HG03565 (cell line): ENCODE results near the gene IKBKG.
A peak's percentile ranks its signal among the peaks of the same experiment; 100 is the strongest.
"Not testable (repeated sequence)": the region's sequence is repeated elsewhere in the genome, so short reads cannot be mapped to it uniquely, and the experiment has no call there.

ENCODE experiments used
- ATAC-seq: cut with Tn5 transposase; IDR thresholded peaks from one replicate; pipeline ENCODE4 v1.9.1; 2021; ENCODE audit warnings: mild to moderate bottlenecking, moderate library complexity; ENCODE audit not compliant: unreplicated experiment

IKBKG gene

DNA sequence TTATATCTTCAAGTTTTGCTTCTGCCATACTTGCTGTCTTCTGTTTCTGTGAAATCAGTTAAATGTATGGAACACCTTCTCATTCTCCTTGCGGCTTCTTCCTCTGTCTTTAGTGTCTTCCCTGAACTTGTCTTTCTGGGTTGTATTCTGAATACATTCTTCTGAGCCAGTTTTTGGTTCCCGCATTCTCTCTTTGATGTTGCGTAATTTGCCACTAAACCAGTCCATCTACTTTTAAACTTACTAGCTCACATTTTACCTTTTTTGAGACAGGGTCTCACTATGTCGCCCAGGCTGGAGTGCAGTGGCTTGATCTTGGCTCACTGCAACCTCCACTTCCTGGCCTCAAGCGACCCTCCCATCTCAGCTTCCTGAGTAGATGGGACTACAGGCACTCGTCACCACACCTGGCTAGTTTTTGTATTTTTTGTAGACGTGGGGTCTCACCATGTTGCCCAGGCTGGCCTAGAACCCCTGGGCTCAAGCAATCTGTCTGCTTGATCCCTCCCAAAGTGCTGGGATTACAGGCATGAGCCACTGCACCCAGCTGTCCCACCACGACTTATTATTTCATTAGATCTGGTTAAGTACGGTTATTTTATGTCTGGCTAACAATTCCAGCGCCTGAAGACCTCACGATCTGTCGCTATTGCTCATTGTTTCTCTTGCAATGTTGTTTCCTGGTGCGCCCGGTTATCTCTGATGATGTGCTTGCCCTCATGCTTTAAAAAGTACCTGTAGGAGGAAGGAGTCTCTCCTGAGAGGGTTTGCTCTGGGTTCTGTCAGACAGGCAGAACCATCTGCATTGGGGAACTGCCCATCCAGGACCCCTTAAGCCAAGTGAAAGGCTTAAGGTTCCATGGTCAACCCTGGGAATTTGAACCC lies 21.6 kb upstream of the IKBKG start:
- no peak for ATAC-seq

DNA sequence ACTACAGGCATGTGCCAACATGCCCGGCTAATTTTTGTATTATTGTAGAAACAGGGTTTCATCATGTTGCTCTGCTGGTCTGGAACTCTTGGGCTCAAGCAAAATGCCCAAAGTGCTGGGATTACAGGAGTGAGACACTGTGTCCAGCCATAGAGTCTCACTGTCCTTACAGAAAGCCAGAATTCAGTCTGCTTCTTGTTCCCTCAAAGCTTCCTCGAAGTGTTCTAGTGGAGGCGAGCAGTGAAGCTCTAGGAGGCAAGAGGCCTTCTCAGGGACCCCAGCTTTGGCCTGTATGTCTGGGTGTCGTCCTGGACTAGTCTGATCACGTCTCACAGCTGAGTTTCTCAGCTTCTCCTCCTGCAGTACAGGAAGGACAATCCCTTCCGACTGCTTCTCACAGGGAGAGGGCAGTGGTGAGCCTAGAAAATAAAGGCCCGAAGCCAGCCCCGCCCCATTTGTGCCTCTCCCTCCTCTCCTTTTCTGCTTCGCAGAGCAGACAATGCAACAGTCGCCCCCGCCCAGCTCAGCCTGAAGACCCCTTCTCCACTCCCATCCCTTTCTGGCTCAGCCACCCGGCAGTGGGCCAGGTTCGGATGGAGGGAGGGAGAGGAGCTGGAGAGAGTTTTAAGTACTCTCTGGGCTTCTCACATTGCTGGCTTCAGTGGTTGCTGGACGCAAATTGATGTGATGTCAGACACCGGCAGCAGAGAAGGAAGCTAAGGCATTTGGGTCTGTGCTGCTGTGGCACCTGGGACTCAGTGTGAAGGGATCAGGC lies 20.3 kb upstream of the IKBKG start:
- no peak for ATAC-seq

DNA sequence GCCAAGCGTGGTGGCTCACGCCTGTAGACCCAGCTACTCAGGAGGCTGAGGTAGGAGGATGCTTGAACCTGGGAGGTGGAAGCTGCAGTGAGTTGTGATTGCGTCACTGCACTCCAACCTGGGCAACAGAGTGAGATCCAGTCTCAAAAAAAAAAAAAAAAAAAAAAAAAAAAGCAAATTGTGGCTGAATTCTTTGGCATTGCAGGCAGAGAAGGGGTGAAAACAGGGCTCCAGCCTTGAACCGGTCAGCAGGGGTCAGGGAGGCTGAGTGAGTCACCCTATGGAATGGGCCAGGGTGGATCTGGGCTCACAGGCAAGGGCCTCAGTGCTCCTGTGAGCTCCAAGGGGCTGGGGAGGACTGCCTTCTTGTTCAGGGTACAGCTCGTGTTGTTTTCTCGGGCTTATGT lies 18.2 kb upstream of the IKBKG start:
- ATAC-seq: no peak

DNA sequence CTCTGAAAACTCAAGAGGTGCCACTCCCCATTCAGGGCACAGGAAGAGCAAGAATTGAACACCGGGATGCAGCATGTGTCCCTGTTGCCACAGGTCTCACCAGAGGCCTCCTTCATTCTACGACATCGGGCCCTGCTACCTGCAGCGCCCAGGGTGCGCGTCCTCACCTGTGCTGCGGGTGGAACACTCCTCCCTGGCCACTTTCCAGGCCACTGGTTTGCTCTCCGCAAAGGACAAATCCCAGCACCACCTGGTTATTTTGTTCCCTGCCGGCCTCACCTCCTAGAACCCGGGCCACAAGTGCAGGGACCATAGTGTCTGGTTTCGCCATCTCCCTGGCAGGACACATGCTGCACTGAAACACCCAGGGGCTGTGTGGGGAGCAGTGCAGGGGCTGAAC lies 17.1 kb upstream of the IKBKG start:
- no peak for ATAC-seq

DNA sequence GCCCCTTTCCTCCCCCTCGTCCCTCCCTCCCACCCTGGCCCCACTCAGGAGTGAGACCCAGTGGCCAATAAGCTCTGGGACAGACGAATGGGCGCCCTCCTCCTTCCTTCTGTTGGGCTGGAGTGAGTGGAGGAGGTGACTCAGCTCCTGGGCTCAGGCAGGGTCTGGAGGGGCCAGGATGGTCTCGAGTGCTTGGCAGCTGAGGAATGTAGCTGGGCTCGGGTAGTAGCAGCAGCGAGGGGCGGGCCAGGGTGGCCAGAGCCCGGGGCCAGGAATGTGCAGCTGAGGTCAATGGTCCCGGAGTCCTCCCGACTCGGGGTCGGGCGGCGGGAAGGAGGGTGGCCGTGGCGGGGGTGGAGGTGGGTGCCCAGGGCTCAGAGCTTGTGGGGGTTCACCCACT lies 15.8 kb upstream of the IKBKG start:
- no peak for ATAC-seq

DNA sequence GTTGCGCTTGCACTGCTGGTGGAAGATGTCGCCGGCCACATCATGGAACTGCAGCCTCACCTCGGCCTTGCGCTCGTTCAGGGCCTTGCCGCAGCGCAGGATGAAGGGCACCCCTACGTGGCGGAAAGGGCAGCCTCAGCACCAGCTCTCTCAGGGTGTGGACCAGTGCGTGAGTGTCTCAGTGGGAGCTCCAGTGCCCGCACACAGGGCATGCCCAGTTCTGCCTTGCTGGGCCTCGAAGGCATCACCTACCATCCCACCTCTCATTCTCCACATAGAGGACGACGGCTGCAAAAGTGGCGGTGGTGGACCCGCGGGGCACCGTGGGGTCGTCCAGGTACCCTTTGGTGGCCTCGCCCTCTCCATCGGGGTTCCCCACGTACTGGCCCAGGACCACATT lies 14.7 kb upstream of the IKBKG start:
- no peak for ATAC-seq

DNA sequence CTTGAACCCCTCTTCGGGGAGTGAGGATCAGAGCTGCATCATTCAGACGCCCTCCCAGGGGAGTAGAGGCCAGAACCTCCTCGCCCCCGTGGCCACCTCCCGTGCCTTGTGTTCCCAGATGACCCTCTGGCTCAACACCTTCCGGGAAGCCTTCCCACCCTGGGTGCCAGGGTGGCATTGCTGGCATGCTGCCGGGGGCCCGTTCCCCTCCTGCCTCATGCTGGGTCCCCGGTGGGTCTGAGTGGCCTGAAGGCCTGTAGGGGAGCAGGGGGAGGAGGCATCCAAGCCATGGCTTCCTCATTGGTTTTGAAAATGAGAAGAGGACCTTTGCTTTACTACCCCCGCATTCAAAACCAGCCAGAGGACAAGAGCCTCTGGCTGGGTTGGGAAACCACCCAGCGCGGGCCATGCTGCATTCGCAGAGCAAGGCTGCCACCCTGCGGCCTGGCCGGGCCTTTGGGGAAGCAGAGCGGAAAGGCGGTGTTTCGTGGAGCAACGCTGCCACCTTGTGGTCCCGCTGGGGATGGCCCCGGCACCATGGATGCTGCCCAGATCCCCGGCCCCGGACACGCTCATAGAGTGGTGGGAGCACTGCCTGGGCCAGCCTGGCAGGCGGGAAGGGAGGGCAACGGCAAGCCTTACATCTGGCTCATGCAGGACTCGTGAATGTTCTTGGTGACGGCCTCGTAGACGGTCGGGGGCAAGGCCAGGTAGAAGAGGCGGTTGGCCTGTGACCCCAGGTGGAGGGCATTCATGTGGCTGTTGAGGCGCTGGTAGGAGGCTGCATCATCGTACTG lies 12.7 kb upstream of the IKBKG start:
- no peak for ATAC-seq

DNA sequence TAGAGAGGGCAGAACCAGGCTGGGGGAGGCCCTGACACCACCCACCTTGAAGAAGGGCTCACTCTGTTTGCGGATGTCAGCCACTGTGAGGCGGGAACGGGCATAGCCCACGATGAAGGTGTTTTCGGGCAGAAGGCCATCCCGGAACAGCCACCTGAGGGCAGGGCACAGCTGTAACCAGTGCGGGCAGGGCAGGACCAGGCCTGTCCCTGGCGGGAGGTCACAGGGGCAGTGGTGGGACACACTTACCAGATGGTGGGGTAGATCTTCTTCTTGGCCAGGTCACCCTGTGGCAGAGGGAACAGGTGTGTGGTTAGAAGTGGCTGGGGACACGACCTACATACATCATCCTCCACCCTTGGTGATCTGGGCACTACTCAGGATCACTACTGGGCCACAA lies 11.5 kb upstream of the IKBKG start:
- no peak for ATAC-seq

DNA sequence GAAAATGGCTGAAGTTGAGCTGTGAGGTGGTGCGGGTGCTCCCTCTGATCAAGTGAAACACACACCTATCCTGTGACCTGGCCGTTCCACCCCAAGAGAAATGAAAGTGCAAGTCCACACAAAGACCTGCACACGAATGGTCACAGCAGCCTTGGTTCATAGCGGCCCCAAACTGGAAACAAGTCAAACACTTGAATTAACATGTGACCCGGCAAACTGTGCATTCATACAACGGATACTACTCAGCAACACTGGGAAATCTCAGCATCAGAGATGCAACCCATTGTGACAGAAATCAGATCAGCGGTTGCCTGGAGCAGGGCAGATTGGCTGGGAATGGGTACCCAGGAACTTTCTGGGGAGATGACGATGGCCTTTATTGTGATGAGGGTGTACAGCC lies 8.3 kb upstream of the IKBKG start:
- ATAC-seq: no peak

DNA sequence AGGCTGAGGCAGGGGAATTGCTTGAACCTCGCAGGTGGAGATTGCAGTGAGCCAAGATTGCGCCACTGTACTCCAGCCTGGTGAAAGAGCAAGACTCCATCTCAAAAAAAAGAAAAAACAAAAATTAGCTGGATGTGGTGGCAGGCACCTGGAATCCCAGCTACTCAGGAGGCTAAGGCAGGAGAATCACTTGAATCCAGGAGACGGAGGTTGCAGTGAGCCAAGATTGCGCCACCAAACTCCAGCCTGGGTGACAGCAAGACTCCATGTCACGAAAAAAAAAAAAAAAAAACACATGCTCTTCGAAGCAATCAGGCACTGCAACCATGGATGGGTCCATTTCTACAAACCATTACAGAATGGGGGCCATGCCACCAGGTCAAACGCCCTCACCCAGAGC lies 7.1 kb upstream of the IKBKG start:
- not testable (repeated sequence) for ATAC-seq

DNA sequence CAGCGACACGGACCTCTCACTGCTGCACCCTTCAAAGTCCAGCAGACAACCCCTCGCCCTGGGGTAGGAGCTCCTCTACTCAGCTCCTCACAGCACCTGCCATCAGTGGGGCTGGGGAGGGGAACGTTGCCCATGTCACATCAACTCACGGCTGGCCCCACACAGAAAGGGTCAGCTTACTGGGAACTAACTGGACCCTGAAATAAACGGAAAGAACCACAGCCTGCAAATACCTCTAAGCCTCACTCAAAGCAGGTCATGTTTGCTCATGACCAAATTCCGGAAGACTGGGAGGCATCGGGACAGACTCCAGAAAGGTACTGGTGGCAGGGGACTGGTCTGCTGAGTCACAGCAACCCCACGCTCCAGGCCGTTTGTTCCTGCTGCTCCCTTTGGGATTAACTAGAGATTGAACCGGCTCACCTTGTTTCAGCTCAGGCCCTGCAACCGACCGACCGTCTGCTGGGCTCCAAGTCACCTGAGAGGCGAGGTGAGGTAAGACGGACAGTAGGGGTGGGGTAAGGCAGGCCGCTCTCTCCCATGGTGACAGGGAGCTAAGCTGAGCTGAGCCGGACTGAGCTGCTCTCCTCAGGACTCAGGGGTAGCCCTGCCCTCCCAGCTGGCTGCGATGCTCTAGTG lies 6.4 kb upstream of the IKBKG start:
- ATAC-seq: no peak

DNA sequence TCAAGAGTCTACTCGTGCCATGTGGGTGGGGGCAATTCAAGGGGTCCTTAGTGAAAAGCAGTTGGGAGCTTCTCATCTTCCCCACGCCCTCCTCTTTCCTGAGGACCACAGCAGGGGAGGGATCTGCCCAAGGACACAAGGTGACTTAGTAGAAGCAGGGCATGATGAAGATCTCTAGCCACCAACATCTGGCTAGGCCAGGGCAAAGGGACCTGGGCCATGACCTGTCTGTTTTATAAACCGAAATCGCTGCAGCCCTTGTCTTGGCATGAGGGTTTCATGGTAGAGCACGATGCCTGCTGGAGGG lies 5.9 kb upstream of the IKBKG start:
- no peak for ATAC-seq

DNA sequence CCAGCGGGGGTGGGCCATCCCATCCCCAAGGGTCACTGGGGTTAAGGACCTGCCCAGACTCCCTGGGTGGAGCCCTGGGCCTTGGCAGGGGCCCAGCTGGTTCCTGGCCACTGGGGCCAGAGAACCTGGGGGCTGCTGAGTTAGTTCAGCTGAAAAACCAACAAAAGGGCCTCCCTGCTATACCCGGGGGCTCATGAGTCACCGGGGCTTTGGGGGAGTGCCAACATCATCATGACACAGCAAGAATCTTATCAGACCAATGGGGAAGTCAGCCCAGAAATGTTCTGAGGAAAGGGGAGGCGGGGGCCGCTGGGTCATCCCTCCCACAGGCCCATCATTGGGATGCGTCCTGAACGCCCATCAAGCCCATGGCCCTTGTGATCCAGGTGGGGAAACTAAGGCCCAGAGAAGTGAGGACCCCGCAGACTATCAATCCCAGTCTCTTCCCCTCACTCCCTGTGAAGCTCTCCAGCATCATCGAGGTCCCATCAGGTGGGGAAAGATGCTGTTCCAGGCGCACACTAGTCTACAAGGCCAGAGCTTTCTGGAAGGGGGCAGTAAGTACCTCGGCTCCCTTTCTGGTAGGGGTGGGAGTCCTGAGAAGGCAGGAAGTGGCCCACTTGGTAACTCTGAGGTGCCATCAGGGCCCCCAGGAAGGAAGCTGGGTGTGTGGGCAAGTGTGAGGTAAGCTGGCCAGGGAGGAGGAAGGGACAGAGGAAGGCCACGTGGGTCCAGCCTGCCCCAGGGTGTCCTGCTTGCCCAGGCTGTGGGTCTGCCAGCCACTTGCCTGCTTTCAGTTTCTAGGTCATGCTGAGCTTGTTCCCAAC lies 5.3 kb upstream of the IKBKG start:
- ATAC-seq: no peak

DNA sequence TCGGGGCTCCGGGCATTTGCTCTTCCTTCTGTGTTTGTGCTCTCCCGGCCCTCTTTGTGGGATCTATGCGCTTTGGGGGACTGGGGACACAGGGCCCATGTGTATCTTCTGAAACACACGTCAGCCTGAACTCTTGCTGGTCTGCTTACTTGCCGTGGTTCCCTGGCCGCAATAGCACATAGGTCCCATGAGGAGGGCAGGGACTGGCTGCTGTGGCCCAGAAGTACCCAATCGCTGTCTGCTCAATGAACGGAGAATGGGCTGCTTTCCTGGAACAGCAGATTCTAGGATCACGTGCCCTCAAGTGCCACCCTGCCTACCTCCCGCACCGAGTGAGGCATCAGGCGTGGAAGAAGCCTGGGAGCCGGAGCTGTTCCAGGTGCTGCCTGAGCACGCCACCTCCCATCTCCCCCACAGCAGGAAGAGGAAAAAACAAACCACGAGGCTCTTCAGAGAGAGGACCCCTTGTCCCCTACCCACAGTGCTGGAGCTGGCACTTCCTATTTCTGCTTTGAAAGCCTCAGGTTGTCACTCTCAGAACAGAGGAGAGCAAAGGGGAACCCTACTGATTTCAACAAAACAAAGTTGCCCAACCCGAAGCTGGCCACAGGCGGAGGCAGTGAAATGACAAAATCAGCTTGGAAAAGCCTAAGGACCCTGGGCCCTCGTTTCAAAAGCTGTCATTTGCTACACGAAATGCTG lies 4.5 kb upstream of the IKBKG start:
- ATAC-seq: no peak

DNA sequence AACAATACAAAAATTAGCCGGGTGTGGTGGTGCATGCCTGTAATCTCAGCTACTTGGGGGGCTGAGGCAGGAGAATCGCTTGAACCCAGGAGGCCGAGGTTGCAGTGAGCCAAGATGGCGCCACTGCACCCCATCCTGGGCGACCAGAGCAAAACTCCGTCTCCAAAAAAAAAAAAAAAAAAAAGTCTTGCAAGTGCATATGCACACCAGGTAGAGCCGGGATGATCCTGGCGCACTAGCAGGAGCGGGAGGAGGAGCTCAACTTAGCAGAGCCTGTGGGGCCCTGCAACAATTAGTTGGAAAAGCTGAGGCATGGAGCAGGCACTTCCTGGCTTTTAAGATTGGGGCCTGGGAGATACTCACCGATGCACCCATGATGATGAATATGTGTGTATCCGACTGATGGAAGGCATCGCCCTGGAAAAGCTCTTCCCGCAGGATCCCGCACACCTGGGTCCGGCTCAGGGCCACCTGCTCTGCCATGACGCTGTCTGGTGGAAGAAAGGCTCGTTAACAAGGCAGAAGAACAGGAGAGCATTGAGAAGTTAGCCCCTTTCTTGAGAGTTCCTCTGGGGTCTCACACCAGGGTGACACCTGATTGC lies 1.6 kb upstream of the IKBKG start:
- no peak for ATAC-seq

DNA sequence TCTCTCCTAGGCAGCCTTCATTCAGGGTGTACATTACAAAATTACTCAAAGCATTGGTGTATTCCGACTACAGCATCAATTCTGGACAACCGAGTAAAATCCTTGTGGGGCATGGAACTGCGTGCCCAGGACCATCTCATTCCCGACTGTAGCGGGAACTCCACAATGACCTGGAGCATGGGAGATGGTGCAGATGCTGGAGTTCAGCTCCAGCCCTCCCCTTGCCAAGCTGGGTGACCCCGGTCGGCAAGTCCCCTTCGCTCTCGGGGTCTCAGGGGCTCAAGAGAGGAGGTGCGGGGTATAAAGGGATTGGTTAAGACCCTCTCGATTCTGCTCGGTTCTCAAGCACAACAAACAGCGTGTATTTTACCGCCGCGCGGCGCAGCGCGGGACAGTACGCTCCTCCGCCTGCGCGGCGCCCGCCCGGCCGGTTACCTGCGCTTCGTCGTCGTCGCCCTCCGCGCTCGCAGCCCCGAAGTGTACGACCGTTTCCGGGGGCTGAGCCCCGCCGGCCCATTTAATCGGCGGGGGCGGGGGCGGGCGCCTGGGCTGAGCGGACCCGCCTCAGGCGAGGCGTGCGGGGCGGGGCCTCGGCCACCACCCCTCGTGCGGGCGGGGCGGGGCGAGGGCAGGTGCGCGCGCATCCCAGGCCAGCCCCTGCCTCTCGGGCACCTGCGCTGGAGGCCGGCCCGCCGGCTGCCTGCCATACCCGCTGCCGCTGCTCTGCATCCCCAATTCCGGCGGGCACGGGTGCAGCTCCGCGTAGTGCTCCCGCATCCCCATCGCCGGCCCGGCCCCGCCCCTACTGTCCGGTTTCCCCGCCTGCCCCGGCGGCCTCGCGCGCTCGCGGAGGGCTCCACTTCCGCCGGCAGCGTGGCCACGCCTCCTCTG lies 821 bp upstream of the IKBKG start, which contains the start of gene G6PD:
G6PD (minus strand) TSS at position 493 of the 891 bp plus-strand sequence. CDS start 691 bp downstream, outside the sequence.
- peak; percentile 32 for ATAC-seq

DNA sequence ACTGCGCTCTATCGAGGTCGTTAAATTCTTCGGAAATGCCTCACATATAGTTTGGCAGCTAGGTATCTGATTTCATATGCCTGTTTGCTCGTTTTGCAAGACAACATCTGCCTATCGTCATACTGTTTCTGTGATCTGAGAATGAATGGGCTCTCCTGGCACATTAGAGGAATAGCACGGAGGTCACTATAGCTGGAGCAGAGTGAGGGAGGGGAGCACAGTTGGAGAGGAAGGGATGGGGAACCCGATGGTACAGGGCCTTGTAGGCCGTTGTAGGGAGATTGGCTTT lies 552 bp downstream of the IKBKG start:
- ATAC-seq: no peak

DNA sequence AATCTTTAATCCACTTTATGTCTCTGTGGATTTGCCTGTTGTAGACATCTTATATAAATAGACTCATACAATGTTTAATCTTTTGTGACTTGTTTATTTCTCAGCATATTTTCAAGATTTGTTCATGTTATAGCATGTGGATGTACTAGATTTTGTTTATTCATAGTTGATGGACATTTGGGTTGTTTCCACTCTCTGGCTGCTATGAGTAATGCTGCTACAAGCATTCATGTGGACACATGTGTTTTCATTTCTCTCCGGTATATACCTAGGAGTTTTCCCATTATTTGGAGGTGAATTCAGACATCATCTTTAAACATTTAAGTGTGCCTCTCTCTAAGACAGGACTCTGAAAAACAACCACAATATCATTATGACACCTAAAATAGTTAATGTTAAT lies 2.3 kb downstream of the IKBKG start:
- no peak for ATAC-seq
